ENCODE measurements around the gene OPRD1. TPM values are rescaled to one million over a fixed set of nuclear protein-coding genes. Genes with fewer than 3 reads are reported as not detected.

OPRD1 gene
- total and polyA plus RNA-seq, 2 donors (not counting 1 experiment from before 2014, with no cell fraction given) = not detected

GRCh38 chr1:28801461-28801860 is 10.5 kb upstream of the OPRD1 start:
- intact Hi-C loops (cut with micrococcal nuclease) = no loop called here
- Histone ChIP-seq H4K20me1 (ENCODE audit: control insufficient read depth, insufficient read depth, low read length, poor library complexity, severe bottlenecking) (no peaks in the 10 kb centered on the region), H3K79me2 (ENCODE audit: control insufficient read depth, insufficient read depth, low read length) (no peaks in the 10 kb centered on the region), H3K9ac (ENCODE audit: low read length) (no peak overlapping the region), H3K4me2 (replicated peaks; ENCODE audit: low read depth, low read length, poor library complexity, severe bottlenecking) (no peak overlapping the region), H2AFZ (ENCODE audit: insufficient read depth, low read depth, low read length, poor library complexity, severe bottlenecking) (no peak overlapping the region), H3K4me3 (ENCODE audit: control extremely low read depth in 1 of 5, extremely low read depth in 1 of 5, insufficient read depth in 1 of 5, low read depth in 2 of 5, low read length in 4 of 5) (no peak overlapping the region), H3K4me1 (ENCODE audit: control insufficient read depth in 2 of 2, insufficient read depth in 2 of 2, low read length in 2 of 2) (no peaks in the 10 kb centered on the region), H3K27ac (ENCODE audit: low read length in 2 of 2) (no peak overlapping the region), H3K36me3 (replicated peaks in 1 of 2; ENCODE audit: control extremely low read depth in 1 of 2, control insufficient read depth in 1 of 2, extremely low read depth in 1 of 2, insufficient read depth in 2 of 2, low read length in 1 of 2) (no peaks in the 10 kb centered on the region), H3K27me3 (replicated peaks in 1 of 4; ENCODE audit: control extremely low read depth in 1 of 4, control insufficient read depth in 3 of 4, insufficient read depth in 4 of 4, low read length in 3 of 4) (peaks cover 0 to 2% (median 0%) of the 10 kb centered on the region in 4 experiments), H3K9me3 (ENCODE audit: control extremely low read depth in 1 of 3, control insufficient read depth in 2 of 3, insufficient read depth in 1 of 3, low read length in 2 of 3) (peaks cover 0 to 6% (median 0%) of the 10 kb centered on the region in 3 donors)
- Mint-ChIP-seq H3K4me1 (no peaks in the 10 kb centered on the region), H3K4me3 (no peak overlapping the region), H3K27me3 (peaks cover 20% of the 10 kb centered on the region), H3K27ac (no peak overlapping the region), H3K9me3 (ENCODE audit: insufficient read depth) (no peaks in the 10 kb centered on the region)
- DNase-seq = no peak
- POLR2A ChIA-PET = no interaction called here
- 97% methylated on average over 5 of the region's 6 CpGs for WGBS (ENCODE audit: insufficient coverage)
- no peak for TF ChIP-seq CTCF (IDR thresholded peaks at IDR 0.05)
- TF ChIP-seq EZH2 (IDR thresholded peaks at IDR 0.05; ENCODE audit: borderline replicate concordance, insufficient read depth, low read depth, low read length, poor library complexity, severe bottlenecking) = no peak
- CTCF ChIA-PET = no interaction called here
- ATAC-seq (ENCODE audit: low read depth) = no peak

- ChIA-PET CTCF (interaction anchor here (0.6 kb wide), 1 partner anchor 159 kb away, joined by 3 read pairs; no protein-coding TSS in a partner anchor), POLR2A (no interaction called here)
- intact Hi-C loops (cut with micrococcal nuclease) = no loop called here
- TF ChIP-seq EZH2 (IDR thresholded peaks at IDR 0.05; ENCODE audit: borderline replicate concordance, insufficient read depth, low read depth, low read length, poor library complexity, severe bottlenecking) = no peak
- no peak for TF ChIP-seq CTCF (IDR thresholded peaks at IDR 0.05)
- H3K27me3 Mint-ChIP-seq = peaks cover 23% of the 10 kb centered on the region
- WGBS (ENCODE audit: insufficient coverage) = 91% methylated on average over 3 of the region's 5 CpGs
- no peak overlapping the region for H3K4me3 Mint-ChIP-seq
- Histone ChIP-seq H3K27ac (ENCODE audit: low read length in 2 of 2) (no peak overlapping the region), H3K36me3 (replicated peaks in 1 of 2; ENCODE audit: control extremely low read depth in 1 of 2, control insufficient read depth in 1 of 2, extremely low read depth in 1 of 2, insufficient read depth in 2 of 2, low read length in 1 of 2) (no peaks in the 10 kb centered on the region), H4K20me1 (ENCODE audit: control insufficient read depth, insufficient read depth, low read length, poor library complexity, severe bottlenecking) (no peaks in the 10 kb centered on the region), H2AFZ (ENCODE audit: insufficient read depth, low read depth, low read length, poor library complexity, severe bottlenecking) (no peak overlapping the region), H3K4me2 (replicated peaks; ENCODE audit: low read depth, low read length, poor library complexity, severe bottlenecking) (no peak overlapping the region), H3K4me3 (ENCODE audit: control extremely low read depth in 1 of 5, extremely low read depth in 1 of 5, insufficient read depth in 1 of 5, low read depth in 2 of 5, low read length in 4 of 5) (no peak overlapping the region), H3K27me3 (replicated peaks in 1 of 4; ENCODE audit: control extremely low read depth in 1 of 4, control insufficient read depth in 3 of 4, insufficient read depth in 4 of 4, low read length in 3 of 4) (peaks cover 0 to 2% (median 0%) of the 10 kb centered on the region in 4 experiments), H3K79me2 (ENCODE audit: control insufficient read depth, insufficient read depth, low read length) (no peaks in the 10 kb centered on the region), H3K9me3 (ENCODE audit: control extremely low read depth in 1 of 3, control insufficient read depth in 2 of 3, insufficient read depth in 1 of 3, low read length in 2 of 3) (peaks cover 0 to 6% (median 0%) of the 10 kb centered on the region in 3 donors), H3K4me1 (ENCODE audit: control insufficient read depth in 2 of 2, insufficient read depth in 2 of 2, low read length in 2 of 2) (no peaks in the 10 kb centered on the region), H3K9ac (ENCODE audit: low read length) (no peak overlapping the region)
- H3K4me1 Mint-ChIP-seq = no peaks in the 10 kb centered on the region
- H3K9me3 Mint-ChIP-seq (ENCODE audit: insufficient read depth) = no peaks in the 10 kb centered on the region
- no peak overlapping the region for H3K27ac Mint-ChIP-seq
- DNase-seq = no peak
- no peak for ATAC-seq (ENCODE audit: low read depth)
Measured at GRCh38 chr1:28803051-28803450, 8.9 kb upstream of the OPRD1 start.

Measured in B cell (primary cell).